ENCODE data around the gene SLC25A51. TPM values are rescaled to one million over a fixed set of nuclear protein-coding genes. Genes with fewer than 3 reads are reported as not detected.
"Not testable (repeated sequence)": the region's sequence is repeated elsewhere in the genome, so short reads cannot be mapped to it uniquely, and the experiment has no call there.

The SLC25A51 gene
- total RNA-seq, 4 donors from 2014 or later: 28.9 to 34.6 (median 31.6) TPM

DNA sequence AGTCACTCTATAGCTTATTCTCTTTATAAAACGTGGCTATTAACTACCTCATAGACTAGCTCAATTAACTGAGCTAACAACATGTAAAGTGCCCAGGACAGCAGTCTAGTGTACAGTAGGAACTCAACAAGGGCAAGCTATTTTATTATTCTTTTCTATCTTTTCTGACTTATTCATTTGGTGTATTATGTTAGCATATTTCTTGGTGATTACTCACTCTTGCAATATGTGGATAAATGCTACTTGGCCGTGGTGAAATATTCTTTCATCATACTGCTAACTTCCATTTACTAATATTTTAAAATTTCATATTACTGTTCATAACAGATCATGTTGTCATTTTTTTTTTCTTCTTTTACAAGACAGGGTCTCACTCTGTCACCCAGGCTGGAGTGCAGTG, 4.9 kb downstream of the SLC25A51 start:
- no peaks in the 10 kb centered on the region for H3K9me3 ChIP-seq
- H3K27me3 ChIP-seq: no peaks in the 10 kb centered on the region
- peaks cover 30 to 35% of the 10 kb centered on the region in 2 donors for H3K36me3 ChIP-seq
- H3K4me1 ChIP-seq: peaks cover 12 to 19% of the 10 kb centered on the region in 2 donors
- no peak for DNase-seq
- no peak overlapping the region for H3K27ac ChIP-seq
- WGBS, 2 donors: 90 to 93% methylated on average over 2 of the region's 2 CpGs
- TF ChIP-seq, protein P1, sequence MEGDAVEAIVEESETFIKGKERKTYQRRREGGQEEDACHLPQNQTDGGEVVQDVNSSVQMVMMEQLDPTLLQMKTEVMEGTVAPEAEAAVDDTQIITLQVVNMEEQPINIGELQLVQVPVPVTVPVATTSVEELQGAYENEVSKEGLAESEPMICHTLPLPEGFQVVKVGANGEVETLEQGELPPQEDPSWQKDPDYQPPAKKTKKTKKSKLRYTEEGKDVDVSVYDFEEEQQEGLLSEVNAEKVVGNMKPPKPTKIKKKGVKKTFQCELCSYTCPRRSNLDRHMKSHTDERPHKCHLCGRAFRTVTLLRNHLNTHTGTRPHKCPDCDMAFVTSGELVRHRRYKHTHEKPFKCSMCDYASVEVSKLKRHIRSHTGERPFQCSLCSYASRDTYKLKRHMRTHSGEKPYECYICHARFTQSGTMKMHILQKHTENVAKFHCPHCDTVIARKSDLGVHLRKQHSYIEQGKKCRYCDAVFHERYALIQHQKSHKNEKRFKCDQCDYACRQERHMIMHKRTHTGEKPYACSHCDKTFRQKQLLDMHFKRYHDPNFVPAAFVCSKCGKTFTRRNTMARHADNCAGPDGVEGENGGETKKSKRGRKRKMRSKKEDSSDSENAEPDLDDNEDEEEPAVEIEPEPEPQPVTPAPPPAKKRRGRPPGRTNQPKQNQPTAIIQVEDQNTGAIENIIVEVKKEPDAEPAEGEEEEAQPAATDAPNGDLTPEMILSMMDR (IDR thresholded peaks at IDR 0.05): no peak
- no peak for TF ChIP-seq POLR2A (IDR thresholded peaks at IDR 0.05)
- H3K4me3 ChIP-seq (replicated peaks in 1 of 3): no peak overlapping the region
- intact Hi-C loops (cut with DNase I): no loop called here

DNA sequence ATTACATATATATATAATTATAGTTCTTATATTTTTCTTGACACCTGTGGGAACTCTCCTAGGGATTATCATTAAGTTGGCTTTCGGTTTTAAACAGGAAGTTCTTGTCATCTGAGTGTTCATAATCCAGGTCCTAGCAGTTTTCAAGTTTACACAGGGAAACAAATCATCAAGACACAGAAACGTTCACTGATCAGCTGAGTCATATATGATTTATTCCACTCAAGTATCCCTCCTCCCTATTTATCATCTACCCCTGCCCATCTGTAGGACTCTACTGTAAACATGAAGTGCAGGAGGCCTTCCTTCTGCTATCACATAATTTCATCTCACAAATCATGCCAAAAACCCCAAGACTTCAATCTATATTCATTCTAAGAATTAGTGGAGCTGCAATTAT, 6.3 kb downstream of the SLC25A51 start:
- no peak for DNase-seq
- H3K36me3 ChIP-seq: peaks cover 38 to 39% of the 10 kb centered on the region in 2 donors
- WGBS, 2 donors: 64 to 76% methylated on average over 2 of the region's 2 CpGs

DNA sequence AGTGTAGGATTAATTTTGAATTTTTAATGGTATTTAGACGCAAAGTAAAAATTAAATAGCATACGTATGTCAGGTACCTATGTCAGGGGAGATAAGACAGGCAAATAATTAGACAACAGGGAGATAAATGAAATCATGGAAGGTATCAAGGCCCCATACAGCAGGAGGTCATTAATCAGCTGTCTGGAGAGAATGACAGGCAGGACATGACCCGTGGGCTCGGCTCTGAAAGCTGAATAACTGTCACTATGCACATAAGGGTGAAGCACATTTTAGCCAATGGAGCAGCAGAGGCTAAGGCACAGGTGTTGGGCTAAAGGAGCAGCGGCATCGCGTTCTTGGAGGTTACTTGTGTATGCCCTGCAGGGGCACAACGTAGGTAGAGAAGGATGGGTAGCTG, 11.9 kb downstream of the SLC25A51 start:
- H3K4me1 ChIP-seq: peaks cover 0 to 5% of the 10 kb centered on the region in 2 donors
- H3K27ac ChIP-seq: no peak overlapping the region
- TF ChIP-seq, protein P1 (IDR thresholded peaks at IDR 0.05): no peak
- TF ChIP-seq POLR2A (IDR thresholded peaks at IDR 0.05): no peak
- no peaks in the 10 kb centered on the region for H3K9me3 ChIP-seq
- 89 to 93% methylated on average over 8 of the region's 8 CpGs for WGBS, 2 donors
- intact Hi-C loops (cut with DNase I): no loop called here
- no peak for DNase-seq
- H3K27me3 ChIP-seq: no peaks in the 10 kb centered on the region
- H3K36me3 ChIP-seq: peaks cover 27 to 28% of the 10 kb centered on the region in 2 donors
- H3K4me3 ChIP-seq (replicated peaks in 1 of 3): no peak overlapping the region

More for the DNA sequence above, 6.3 kb downstream of the SLC25A51 start:
- H3K27ac ChIP-seq: no peak overlapping the region
- H3K9me3 ChIP-seq: no peaks in the 10 kb centered on the region
- H3K4me1 ChIP-seq: peaks cover 6 to 11% of the 10 kb centered on the region in 2 donors
- H3K27me3 ChIP-seq: no peaks in the 10 kb centered on the region
- intact Hi-C loops (cut with DNase I): no loop called here
- no peak overlapping the region for H3K4me3 ChIP-seq (replicated peaks in 1 of 3)
- TF ChIP-seq, protein P1 (IDR thresholded peaks at IDR 0.05): no peak
- no peak for TF ChIP-seq POLR2A (IDR thresholded peaks at IDR 0.05)

DNA sequence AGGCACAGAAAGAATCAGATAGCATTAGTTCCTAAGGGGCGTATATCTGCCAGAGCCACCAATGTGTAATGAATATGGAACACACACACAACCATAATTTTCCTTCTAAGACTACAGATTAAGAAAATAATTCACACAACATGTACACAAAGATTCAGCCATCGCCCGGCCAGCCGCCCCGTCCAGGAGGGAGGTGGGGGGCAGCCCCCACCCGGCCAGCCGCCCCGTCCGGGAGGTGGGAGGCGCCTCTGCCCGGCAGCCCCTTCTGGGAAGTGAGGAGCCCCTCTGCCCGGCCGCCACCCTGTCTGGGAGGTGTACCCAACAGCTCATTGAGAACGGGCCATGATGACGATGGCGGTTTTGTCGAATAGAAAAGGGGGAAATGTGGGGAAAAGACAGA, 12.9 kb downstream of the SLC25A51 start:
- H3K4me3 ChIP-seq (replicated peaks in 1 of 3); H3K27ac ChIP-seq; H3K9me3 ChIP-seq; H3K27me3 ChIP-seq; intact Hi-C loops (cut with DNase I); DNase-seq; H3K4me1 ChIP-seq: not testable (repeated sequence)
- 93 to 97% methylated on average over 15 to 17 of the region's 17 CpGs for WGBS, 2 donors
- peaks cover 19 to 26% of the 10 kb centered on the region in 2 donors for H3K36me3 ChIP-seq

DNA sequence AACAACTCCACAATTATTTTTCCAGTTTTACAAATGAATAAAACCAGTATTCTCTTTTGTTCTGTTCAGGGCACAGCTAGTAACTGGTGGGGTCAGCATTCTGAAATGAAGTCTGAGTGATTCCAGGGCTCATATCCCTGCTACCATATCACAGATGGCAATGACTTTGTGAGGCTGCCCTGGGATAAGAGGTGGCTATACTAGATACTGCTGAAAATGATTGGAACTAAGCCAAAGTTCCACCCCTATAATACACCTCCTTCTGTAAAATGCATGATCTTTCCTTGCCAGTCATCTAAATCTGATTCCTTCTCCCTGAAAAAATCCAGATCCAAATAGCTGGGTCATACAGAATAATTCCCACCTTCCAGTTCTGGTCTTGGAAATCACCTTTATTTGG, 14.4 kb downstream of the SLC25A51 start:
- no peak overlapping the region for H3K27ac ChIP-seq
- no peaks in the 10 kb centered on the region for H3K27me3 ChIP-seq
- no peak overlapping the region for H3K4me3 ChIP-seq (replicated peaks in 1 of 3)
- TF ChIP-seq POLR2A (IDR thresholded peaks at IDR 0.05): no peak
- TF ChIP-seq, protein P1 (IDR thresholded peaks at IDR 0.05): no peak
- no peak for DNase-seq
- intact Hi-C loops (cut with DNase I): no loop called here
- H3K4me1 ChIP-seq: peaks cover 0 to 5% of the 10 kb centered on the region in 2 donors
- H3K36me3 ChIP-seq: peaks cover 11% of the 10 kb centered on the region in 2 donors
- H3K9me3 ChIP-seq: no peaks in the 10 kb centered on the region

DNA sequence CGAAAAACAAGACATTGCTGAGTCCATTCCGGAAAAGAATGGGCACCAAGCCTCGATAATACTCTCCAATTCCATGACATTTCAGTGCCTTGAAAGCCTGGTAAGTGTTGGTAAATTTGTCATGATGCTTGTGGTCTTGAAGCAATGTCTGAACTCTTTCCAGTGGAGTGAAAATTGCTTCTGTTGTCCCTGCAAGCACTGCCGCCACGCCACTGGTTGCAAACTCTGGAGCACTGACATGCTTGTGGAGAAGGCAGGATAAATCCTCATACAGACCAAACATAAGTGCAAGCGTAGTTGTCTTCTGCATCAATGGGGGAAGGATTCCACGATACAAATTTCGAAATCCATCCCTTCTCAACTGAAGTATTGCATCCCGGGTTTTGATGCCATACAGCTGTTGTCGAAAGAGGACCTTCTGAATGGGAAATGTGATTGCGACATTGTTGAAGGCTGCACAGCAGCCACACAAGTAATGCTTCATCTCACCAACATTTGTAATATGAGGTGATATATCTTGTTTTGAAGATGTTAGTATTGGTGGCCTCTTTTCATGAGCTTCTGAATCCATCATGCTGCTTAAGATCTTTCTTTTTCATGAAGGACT, 15.8 kb downstream of the SLC25A51 start:
- H3K4me1 ChIP-seq; H3K4me3 ChIP-seq (replicated peaks in 1 of 3); DNase-seq; H3K27ac ChIP-seq; H3K9me3 ChIP-seq; intact Hi-C loops (cut with DNase I); H3K27me3 ChIP-seq; H3K36me3 ChIP-seq: not testable (repeated sequence)
- 94 to 96% methylated on average over 11 of the region's 11 CpGs for WGBS, 2 donors
